H1 (cell line): ENCODE results near the gene WDR4. TPM values are rescaled to one million over a fixed set of nuclear protein-coding genes. Genes with fewer than 3 reads are reported as not detected.
A peak's percentile ranks its signal among the peaks of the same experiment; 100 is the strongest.

Source experiments
- CTCF ChIA-PET: fragments of 300-600 bp; sonication (Branson Sonifier 250); formaldehyde crosslinking; loops from one replicate; lab custom pipeline; 2021; ENCODE audit not compliant: partially characterized antibody; lab: Charles Lee
- POLR2A ChIA-PET: fragments of 300-600 bp; sonication (Branson Sonifier 250); formaldehyde crosslinking; loops from one replicate; lab custom pipeline; 2021; ENCODE audit warnings: inconsistent platforms; ENCODE audit not compliant: partially characterized antibody; lab: Charles Lee
- DNase-seq, 2 experiments: peaks; one replicate each; pipeline versions ENCODE4 v3.0.0 to v3.0.0-alpha.2; 2010 to 2022; ENCODE audit warnings: low spot score in 2 of 2, low read depth in 1 of 2, mixed read lengths in 1 of 2
- FAIRE-seq: peaks from 2 replicates; lab custom pipeline; 2011; peaks lifted over from hg19 to GRCh38; lab: Jason Lieb, UNC
- H2AFZ ChIP-seq: 2 replicates; pipeline ENCODE4 v1.8.1; 2012; ENCODE audit warnings: low read length, inconsistent platforms
- H2AK5ac ChIP-seq: 2 replicates; pipeline ENCODE4 v1.6.1; 2013; ENCODE audit warnings: low read depth, low read length
- H2BK120ac ChIP-seq: replicated peaks from 2 replicates; pipeline ENCODE3; 2013; ENCODE audit warnings: low read depth, low read length, inconsistent platforms
- H2BK12ac ChIP-seq: 2 replicates; pipeline ENCODE4 v1.6.1; 2013; ENCODE audit warnings: low read depth, low read length
- H2BK15ac ChIP-seq: 2 replicates; pipeline ENCODE4 v1.6.1; 2013; ENCODE audit warnings: low read length
- H2BK20ac ChIP-seq: 2 replicates; pipeline ENCODE4 v1.6.1; 2013; ENCODE audit warnings: low read length
- H2BK5ac ChIP-seq: 2 replicates; pipeline ENCODE4 v1.6.1; 2013; ENCODE audit warnings: low read depth, low read length
- H3K14ac ChIP-seq: 2 replicates; pipeline ENCODE4 v1.6.1; 2013; ENCODE audit warnings: inconsistent platforms; ENCODE audit not compliant: insufficient read length
- H3K18ac ChIP-seq: 2 replicates; pipeline ENCODE4 v1.6.1; 2013; ENCODE audit warnings: low read length; ENCODE audit errors: extremely low read depth
- H3K23ac ChIP-seq: 2 replicates; pipeline ENCODE4 v1.6.1; 2013; ENCODE audit warnings: inconsistent platforms; ENCODE audit not compliant: insufficient read length
- H3K23me2 ChIP-seq: 2 replicates; pipeline ENCODE4 v1.6.1; 2013; ENCODE audit warnings: low read depth, low read length
- H3K27ac ChIP-seq: 2 replicates; pipeline ENCODE4 v1.6.1; 2011; ENCODE audit warnings: low read depth, low read length, inconsistent platforms
- H3K27me3 ChIP-seq, 4 experiments: replicated peaks in 1 of 4; 1 replicate in 1 of 4; 2 replicates in 3 of 4; pipeline versions ENCODE4 v1.6.1 to v1.8.1; 2011 to 2013; ENCODE audit warnings: low read length in 3 of 4, mild to moderate bottlenecking in 3 of 4, inconsistent platforms in 2 of 4, mixed read lengths in 2 of 4, moderate library complexity in 1 of 4; ENCODE audit not compliant: control insufficient read depth in 3 of 4, insufficient read depth in 3 of 4; ENCODE audit errors: extremely low read depth in 1 of 4
- H3K36me3 ChIP-seq, 4 experiments: 2 replicates each; pipeline versions ENCODE4 v1.6.1 to v1.8.1; 2011 to 2013; ENCODE audit warnings: mild to moderate bottlenecking in 4 of 4, low read length in 3 of 4, moderate library complexity in 2 of 4, control low read depth in 1 of 4, inconsistent platforms in 1 of 4; ENCODE audit not compliant: insufficient read depth in 4 of 4, control insufficient read depth in 2 of 4
- H3K4ac ChIP-seq: replicated peaks from 2 replicates; pipeline ENCODE3; 2013; ENCODE audit warnings: low read length, low read depth, mixed read lengths, inconsistent platforms; ENCODE audit not compliant: insufficient read length
- H3K4me1 ChIP-seq, 4 experiments: replicated peaks in 1 of 4; 1 replicate in 1 of 4; 2 replicates in 3 of 4; pipeline versions ENCODE4 v1.6.1 to v1.8.1; 2011 to 2013; ENCODE audit warnings: low read length in 3 of 4, inconsistent platforms in 2 of 4, mixed read lengths in 1 of 4; ENCODE audit not compliant: insufficient read depth in 4 of 4, control insufficient read depth in 3 of 4
- H3K4me2 ChIP-seq, 2 experiments: 2 replicates each; pipeline versions ENCODE4 v1.6.1 to v1.8.1; 2011 to 2013; ENCODE audit warnings: low read depth in 2 of 2, low read length in 2 of 2, control low read depth in 1 of 2, inconsistent platforms in 1 of 2, mild to moderate bottlenecking in 1 of 2; ENCODE audit not compliant: insufficient read depth in 1 of 2
- H3K4me3 ChIP-seq, 4 experiments: fragments of 200-600, 300-600 bp in 1 of 4; sonication (generic), shearing (Covaris generic), sonication (Bioruptor Twin) in 1 of 4; 2 replicates each; pipeline versions ENCODE4 v1.5.1 to v1.8.1; 2011 to 2016; ENCODE audit warnings: low read length in 4 of 4, low read depth in 3 of 4, control low read depth in 2 of 4, inconsistent platforms in 2 of 4, mild to moderate bottlenecking in 2 of 4, mixed read lengths in 1 of 4, moderate library complexity in 1 of 4; ENCODE audit not compliant: insufficient read depth in 2 of 4; ENCODE audit errors: extremely low read depth in 1 of 4
- H3K56ac ChIP-seq: replicated peaks from 2 replicates; pipeline ENCODE3; 2013; ENCODE audit warnings: low read depth, mild to moderate bottlenecking, mixed read lengths, low read length, inconsistent platforms; ENCODE audit not compliant: insufficient read length
- H3K79me1 ChIP-seq: 2 replicates; pipeline ENCODE4 v1.6.1; 2013; ENCODE audit warnings: low read depth, low read length, control low read depth
- H3K79me2 ChIP-seq, 2 experiments: 2 replicates each; pipeline versions ENCODE4 v1.6.1 to v1.8.1; 2012 to 2013; ENCODE audit warnings: low read length in 2 of 2, mild to moderate bottlenecking in 2 of 2, inconsistent platforms in 1 of 2; ENCODE audit not compliant: insufficient read depth in 2 of 2, control insufficient read depth in 1 of 2
- H3K9ac ChIP-seq, 4 experiments: replicated peaks in 1 of 4; 1 replicate in 1 of 4; 2 replicates in 3 of 4; pipeline versions ENCODE4 v1.6.1 to v1.8.1; 2011 to 2013; ENCODE audit warnings: low read depth in 3 of 4, low read length in 3 of 4, control low read depth in 2 of 4, mild to moderate bottlenecking in 2 of 4, moderate library complexity in 2 of 4, inconsistent platforms in 1 of 4; ENCODE audit errors: extremely low read depth in 1 of 4
- H3K9me3 ChIP-seq, 2 experiments: 2 replicates each; pipeline versions ENCODE4 v1.6.1 to v1.8.1; 2012 to 2013; ENCODE audit warnings: mild to moderate bottlenecking in 2 of 2, moderate library complexity in 2 of 2, control low read depth in 1 of 2, inconsistent platforms in 1 of 2, low read depth in 1 of 2, low read length in 1 of 2, mixed read lengths in 1 of 2; ENCODE audit not compliant: insufficient read depth in 2 of 2
- H4K20me1 ChIP-seq, 2 experiments: replicated peaks in 1 of 2; 2 replicates each; pipeline versions ENCODE3 to v1.8.1; 2011 to 2013; ENCODE audit warnings: inconsistent platforms in 2 of 2, low read length in 2 of 2, mild to moderate bottlenecking in 1 of 2; ENCODE audit not compliant: insufficient read depth in 2 of 2, control insufficient read depth in 1 of 2
- H4K5ac ChIP-seq: 2 replicates; pipeline ENCODE4 v1.6.1; 2013; ENCODE audit warnings: low read length, low read depth, mixed read lengths, inconsistent platforms; ENCODE audit not compliant: insufficient read length
- H4K8ac ChIP-seq: 2 replicates; pipeline ENCODE4 v1.8.0; 2013; ENCODE audit warnings: mild to moderate bottlenecking, moderate library complexity, low read length, inconsistent platforms; ENCODE audit not compliant: insufficient read depth; ENCODE audit errors: extremely low read depth
- H4K91ac ChIP-seq: replicated peaks from 2 replicates; pipeline ENCODE3; 2013; ENCODE audit warnings: low read length, mixed read lengths, inconsistent platforms; ENCODE audit not compliant: insufficient read length
- ASH2L ChIP-seq: fragments of 200-600, 300-600 bp; sonication (generic); IDR thresholded peaks from one replicate; pipeline ENCODE4 v1.7.1; 2017; ENCODE audit warnings: low read length
- CTBP2 ChIP-seq: IDR thresholded peaks from 2 replicates; pipeline ENCODE4 v1.7.0; 2011; ENCODE audit warnings: borderline replicate concordance, mild to moderate bottlenecking, moderate library complexity, mixed read lengths, low read length; ENCODE audit not compliant: insufficient read depth, insufficient read length
- HDAC2 ChIP-seq, 2 experiments: fragments of 300-600 bp in 1 of 2; sonication (generic) in 1 of 2; IDR thresholded peaks; 2 replicates each; pipeline ENCODE4 v1.6.1; 2011 to 2012; ENCODE audit warnings: low read depth in 2 of 2, low read length in 2 of 2, mild to moderate bottlenecking in 2 of 2, moderate library complexity in 2 of 2, borderline replicate concordance in 1 of 2, inconsistent platforms in 1 of 2
- KDM5A ChIP-seq: fragments of 200-600 bp; IDR thresholded peaks from 2 replicates; pipeline ENCODE4 v1.7.1; 2012; ENCODE audit warnings: mild to moderate bottlenecking, low read length, inconsistent platforms, mixed read lengths
- RAD21 ChIP-seq, 2 experiments: IDR thresholded peaks in 1 of 2; conservative IDR thresholded peaks in 1 of 2; 2 replicates each; pipeline ENCODE4 v1.6.1; 2011; ENCODE audit warnings: low read depth in 2 of 2, low read length in 2 of 2, improper control_type of control experiment in 1 of 2, inconsistent platforms in 1 of 2, mild to moderate bottlenecking in 1 of 2, moderate library complexity in 1 of 2
- TBP ChIP-seq: IDR thresholded peaks from 2 replicates; pipeline ENCODE4 v1.6.1; 2011; ENCODE audit warnings: low read depth, low read length, improper control_type of control experiment
- WGBS, 2 experiments: shearing (Covaris generic) in 1 of 2; methylation state at CpG; one replicate each; pipeline versions ENCODE4 v1.1.6 to v1.1.7; 2013 to 2015; ENCODE audit warnings: low lambda C conversion rate in 2 of 2, mixed read lengths in 2 of 2, inconsistent platforms in 1 of 2, low coverage in 1 of 2, missing lambda C conversion rate in 1 of 2; ENCODE audit not compliant: insufficient replicate concordance in 2 of 2, insufficient coverage in 1 of 2, insufficient read length in 1 of 2; ENCODE audit errors: extremely low coverage in 1 of 2, missing lambda C conversion rate in 1 of 2; 5-methylcytosine and 5-hydroxymethylcytosine counted together
- polyA plus RNA-seq, 7 experiments: library from polyadenylated mRNA; depleted of rRNA in 3 of 7; stranded (reverse) in 5 of 7; unstranded in 2 of 7; fragments of >200 nt in 5 of 7; fragments of 200-250 nt in 2 of 7; gene quantifications; 1 replicate in 5 of 7; 2 replicates in 1 of 7; 4 replicates in 1 of 7; pipeline versions ENCODE4 v1.2.1 to v1.2.3, GENCODE V29; 2011 to 2013; ENCODE audit warnings: missing spikeins in 2 of 7, mixed read lengths in 2 of 7
- total RNA-seq: library from RNA; stranded (reverse); fragmentation: NEBNext Ultra II Directional; extraction: Animal tissue kit (Norgen Biotek cat#: 25700); gene quantifications from 2 replicates; pipeline ENCODE4 v1.2.1, GENCODE V29; 2021
- TF ChIP-seq, protein P1 (sequence below): IDR thresholded peaks from 2 replicates; pipeline ENCODE4 v1.6.1; 2012; ENCODE audit warnings: low read length, inconsistent platforms

Gene WDR4
- total and polyA plus RNA-seq, 2 of the 8 experiments (the other 6 are each of a cell fraction or from before 2014, with no cell fraction given): 28.9 to 47.8 TPM

DNA sequence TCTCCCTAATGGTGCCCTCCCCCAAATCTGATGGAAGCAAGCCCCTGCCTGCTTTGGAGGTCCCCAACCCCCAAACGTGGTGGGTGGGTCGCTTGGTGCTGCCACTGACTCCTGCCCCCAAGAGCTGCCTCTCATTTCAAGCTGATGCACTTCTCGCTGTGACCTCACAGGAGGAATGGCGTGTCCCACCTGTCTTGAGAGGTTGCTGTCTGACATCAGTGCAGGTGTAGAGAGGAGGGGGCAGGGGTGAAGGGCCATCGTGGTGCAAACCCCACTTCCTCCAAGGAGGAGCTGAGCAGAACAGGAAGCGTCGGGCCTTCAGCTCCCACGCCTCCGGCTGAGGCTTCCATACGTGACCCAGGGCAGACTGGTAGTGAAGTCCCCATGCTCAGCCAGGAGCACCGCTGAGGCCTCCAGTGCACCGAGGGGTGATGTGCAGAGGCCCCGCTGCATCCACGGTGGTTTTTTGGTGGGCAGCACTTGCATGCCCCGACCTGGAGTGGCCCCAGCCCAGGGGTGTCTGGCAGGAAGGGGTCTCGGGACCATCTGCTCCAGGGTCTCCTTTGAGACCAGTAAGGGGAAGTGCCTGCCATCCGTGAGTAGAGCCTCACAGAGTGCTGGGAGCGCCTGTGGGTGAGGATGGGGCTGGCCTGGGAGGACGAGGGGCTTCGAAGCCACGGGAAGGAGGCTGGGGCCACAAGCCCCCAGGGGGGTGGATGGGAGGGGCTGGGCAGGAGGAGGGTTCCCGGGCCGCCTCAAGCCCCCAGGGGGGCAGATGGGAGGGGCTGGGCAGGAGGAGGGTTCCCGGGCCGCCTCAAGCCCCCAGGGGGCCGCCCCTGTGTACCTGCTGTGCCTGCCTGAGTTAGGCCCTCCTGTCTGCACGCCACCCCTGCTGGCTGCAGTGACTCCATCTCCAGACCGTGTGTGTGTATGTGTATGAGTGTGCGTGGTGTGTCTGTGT is 39.8 kb downstream of the WDR4 start:
- CTCF ChIA-PET: interaction anchor here (0.6 kb wide), 1 partner anchor 10 kb away, joined by 3 read pairs; no protein-coding TSS in a partner anchor
- H2AK5ac ChIP-seq: no peak overlapping the region
- no peak for TF ChIP-seq CTBP2
- no peak for TF ChIP-seq KDM5A
- TF ChIP-seq TBP: no peak
- TF ChIP-seq ASH2L: no peak
- no peak for TF ChIP-seq RAD21 (IDR thresholded peaks at IDR 0.05 in 1 of 2, conservative IDR thresholded peaks at IDR 0.05 in 1 of 2; ENCODE audit: low read depth in 2 of 2, low read length in 2 of 2)
- TF ChIP-seq, protein P1, sequence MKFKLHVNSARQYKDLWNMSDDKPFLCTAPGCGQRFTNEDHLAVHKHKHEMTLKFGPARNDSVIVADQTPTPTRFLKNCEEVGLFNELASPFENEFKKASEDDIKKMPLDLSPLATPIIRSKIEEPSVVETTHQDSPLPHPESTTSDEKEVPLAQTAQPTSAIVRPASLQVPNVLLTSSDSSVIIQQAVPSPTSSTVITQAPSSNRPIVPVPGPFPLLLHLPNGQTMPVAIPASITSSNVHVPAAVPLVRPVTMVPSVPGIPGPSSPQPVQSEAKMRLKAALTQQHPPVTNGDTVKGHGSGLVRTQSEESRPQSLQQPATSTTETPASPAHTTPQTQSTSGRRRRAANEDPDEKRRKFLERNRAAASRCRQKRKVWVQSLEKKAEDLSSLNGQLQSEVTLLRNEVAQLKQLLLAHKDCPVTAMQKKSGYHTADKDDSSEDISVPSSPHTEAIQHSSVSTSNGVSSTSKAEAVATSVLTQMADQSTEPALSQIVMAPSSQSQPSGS: no peak
- no peak for TF ChIP-seq HDAC2 (IDR thresholded peaks at IDR 0.05; ENCODE audit: borderline replicate concordance in 1 of 2, low read depth in 2 of 2, low read length in 2 of 2)
- H3K18ac ChIP-seq: no peak overlapping the region
- no peak overlapping the region for H3K4me3 ChIP-seq
- no peaks in the 10 kb centered on the region for H3K9me3 ChIP-seq
- POLR2A ChIA-PET: interaction anchor here (1.0 to 2.0 kb wide), 4 partner anchors 10 to 39 kb away, joined by 3 to 5 read pairs (median 4); no protein-coding TSS in a partner anchor
- peaks cover 4% of the 10 kb centered on the region; the same call in 1 of the 2 replicates for H3K23me2 ChIP-seq
- H3K56ac ChIP-seq: no peak overlapping the region
- H2BK20ac ChIP-seq: no peak overlapping the region
- H3K4ac ChIP-seq: no peak overlapping the region
- H3K36me3 ChIP-seq: peaks cover 17 to 38% (median 29%) of the 10 kb centered on the region in 4 experiments; a peak in 7 of 8 replicates
- H3K27me3 ChIP-seq: peaks cover 0 to 2% (median 0%) of the 10 kb centered on the region in 4 experiments; a peak in 1 of 7 replicates
- H4K5ac ChIP-seq: no peak overlapping the region
- H4K20me1 ChIP-seq: peaks cover 11 to 22% of the 10 kb centered on the region in 2 experiments
- no peak overlapping the region for H2BK12ac ChIP-seq
- no peak overlapping the region for H3K27ac ChIP-seq
- no peak overlapping the region for H3K4me2 ChIP-seq
- no peak overlapping the region for H3K9ac ChIP-seq
- no peak overlapping the region for H3K14ac ChIP-seq
- no peak overlapping the region for H2AFZ ChIP-seq
- H3K79me2 ChIP-seq: peaks cover 0 to 10% of the 10 kb centered on the region in 2 experiments; a peak in 3 of 4 replicates
- H3K4me1 ChIP-seq: no peaks in the 10 kb centered on the region; a peak in 1 of 7 replicates
- no peak overlapping the region for H3K23ac ChIP-seq
- H2BK5ac ChIP-seq: 0 out of 2 replicates have a peak overlapping the region, but pooled peaks have one; percentile 9
- no peak overlapping the region for H4K91ac ChIP-seq
- H4K8ac ChIP-seq: no peak overlapping the region
- 92% methylated on average over 23 of the region's 29 CpGs; no CpG with 5 or more reads in 1 of the 2 experiments for WGBS, 2 experiments
- no peak for FAIRE-seq
- peaks cover 12% of the 10 kb centered on the region for H3K79me1 ChIP-seq
- DNase-seq: peak in 1 of 2 experiments; percentile 41
- no peak overlapping the region for H2BK15ac ChIP-seq
- H2BK120ac ChIP-seq: no peak overlapping the region
